HL-60 (cell line): ENCODE results near the gene ARHGAP26.

Experiments used
- REST ChIP-seq: IDR thresholded peaks from 2 replicates; pipeline ENCODE4 v1.6.1; 2012; ENCODE audit warnings: low read depth; ENCODE audit not compliant: insufficient replicate concordance
- TF ChIP-seq, protein P1 (sequence below): IDR thresholded peaks from one replicate; pipeline ENCODE4 v1.5.1; 2011; ENCODE audit warnings: low read length, control low read depth, inconsistent platforms; ENCODE audit not compliant: insufficient read depth

DNA sequence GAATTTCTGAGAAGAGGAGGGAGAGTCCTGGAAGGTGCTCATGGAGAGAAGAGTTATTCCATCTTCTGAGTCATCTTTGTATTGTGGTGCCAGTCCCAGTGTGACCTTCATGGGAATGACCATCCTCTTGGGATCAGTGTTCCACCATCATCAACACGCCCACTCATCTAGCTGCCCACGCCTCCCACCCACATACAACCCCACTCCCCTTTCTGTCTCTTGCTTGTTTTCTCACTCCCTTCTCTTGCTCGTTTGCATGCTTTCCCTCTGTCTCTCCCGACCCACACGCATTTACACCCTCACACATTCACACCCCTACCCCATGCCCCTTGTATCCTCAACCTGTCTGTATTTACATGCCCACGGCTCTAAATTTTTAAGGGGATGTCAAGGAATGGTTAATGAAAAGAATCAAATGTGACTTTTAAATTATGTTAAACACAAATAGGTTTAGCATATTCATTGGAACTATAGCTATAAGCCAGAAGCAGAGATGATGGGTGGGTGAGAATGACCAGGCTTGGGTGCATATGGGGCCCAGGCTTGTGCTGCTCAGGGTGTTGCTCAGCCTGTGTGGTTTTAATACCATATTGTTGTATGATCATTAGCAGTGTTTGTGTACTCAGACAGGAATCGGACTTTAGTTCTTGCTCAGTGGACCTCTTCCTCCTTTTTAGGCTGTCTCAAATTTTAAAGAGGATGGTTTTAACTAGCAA, 160.4 kb downstream of the ARHGAP26 start:
- TF ChIP-seq, protein P1, sequence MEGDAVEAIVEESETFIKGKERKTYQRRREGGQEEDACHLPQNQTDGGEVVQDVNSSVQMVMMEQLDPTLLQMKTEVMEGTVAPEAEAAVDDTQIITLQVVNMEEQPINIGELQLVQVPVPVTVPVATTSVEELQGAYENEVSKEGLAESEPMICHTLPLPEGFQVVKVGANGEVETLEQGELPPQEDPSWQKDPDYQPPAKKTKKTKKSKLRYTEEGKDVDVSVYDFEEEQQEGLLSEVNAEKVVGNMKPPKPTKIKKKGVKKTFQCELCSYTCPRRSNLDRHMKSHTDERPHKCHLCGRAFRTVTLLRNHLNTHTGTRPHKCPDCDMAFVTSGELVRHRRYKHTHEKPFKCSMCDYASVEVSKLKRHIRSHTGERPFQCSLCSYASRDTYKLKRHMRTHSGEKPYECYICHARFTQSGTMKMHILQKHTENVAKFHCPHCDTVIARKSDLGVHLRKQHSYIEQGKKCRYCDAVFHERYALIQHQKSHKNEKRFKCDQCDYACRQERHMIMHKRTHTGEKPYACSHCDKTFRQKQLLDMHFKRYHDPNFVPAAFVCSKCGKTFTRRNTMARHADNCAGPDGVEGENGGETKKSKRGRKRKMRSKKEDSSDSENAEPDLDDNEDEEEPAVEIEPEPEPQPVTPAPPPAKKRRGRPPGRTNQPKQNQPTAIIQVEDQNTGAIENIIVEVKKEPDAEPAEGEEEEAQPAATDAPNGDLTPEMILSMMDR, result no peak
- no peak for TF ChIP-seq REST
